ENCODE data around the gene LMX1B.

GRCh38 chr9:126735482-126735881 lies 121.8 kb downstream of the LMX1B start:
- TF ChIP-seq POLR2A (IDR thresholded peaks at IDR 0.05; ENCODE audit: low read depth, low read length) (no peak), POLR2AphosphoS5 (IDR thresholded peaks at IDR 0.05; ENCODE audit: low read depth, low read length) (no peak), SPI1 (IDR thresholded peaks at IDR 0.05; ENCODE audit: low read depth, low read length) (no peak), TAF1 (IDR thresholded peaks at IDR 0.05; ENCODE audit: low read depth, low read length) (no peak), POU2F2 (IDR thresholded peaks at IDR 0.05; ENCODE audit: low read depth, low read length) (no peak)

All from GM12891 (cell line).